Stimulated activated naive CD8-positive, alpha-beta T cell treated with anti-CD3 and anti-CD28 coated beads, Interleukin-15, Interleukin-2, amounts not matched to agents 100 ng/mL and 50 ng/mL, for 24 hours (primary cell): ENCODE data around the gene NUDT14.

Source experiments
- H3K27ac Mint-ChIP-seq: one replicate; pipeline ENCODE4 v1.8.0; 2021; ENCODE audit warnings: mild to moderate bottlenecking, mixed read lengths
- H3K27me3 Mint-ChIP-seq: one replicate; pipeline ENCODE4 v1.8.0; 2021; ENCODE audit warnings: mixed read lengths
- H3K36me3 Mint-ChIP-seq: one replicate; pipeline ENCODE4 v1.8.0; 2021; ENCODE audit warnings: low read depth, mixed read lengths
- H3K4me1 Mint-ChIP-seq: one replicate; pipeline ENCODE4 v1.8.0; 2021; ENCODE audit warnings: low read depth, mixed read lengths
- H3K4me3 Mint-ChIP-seq: one replicate; pipeline ENCODE4 v1.8.0; 2021; ENCODE audit warnings: mild to moderate bottlenecking, mixed read lengths
- H3K9me3 Mint-ChIP-seq: one replicate; pipeline ENCODE4 v1.8.0; 2021; ENCODE audit warnings: mixed read lengths

Gene NUDT14

DNA sequence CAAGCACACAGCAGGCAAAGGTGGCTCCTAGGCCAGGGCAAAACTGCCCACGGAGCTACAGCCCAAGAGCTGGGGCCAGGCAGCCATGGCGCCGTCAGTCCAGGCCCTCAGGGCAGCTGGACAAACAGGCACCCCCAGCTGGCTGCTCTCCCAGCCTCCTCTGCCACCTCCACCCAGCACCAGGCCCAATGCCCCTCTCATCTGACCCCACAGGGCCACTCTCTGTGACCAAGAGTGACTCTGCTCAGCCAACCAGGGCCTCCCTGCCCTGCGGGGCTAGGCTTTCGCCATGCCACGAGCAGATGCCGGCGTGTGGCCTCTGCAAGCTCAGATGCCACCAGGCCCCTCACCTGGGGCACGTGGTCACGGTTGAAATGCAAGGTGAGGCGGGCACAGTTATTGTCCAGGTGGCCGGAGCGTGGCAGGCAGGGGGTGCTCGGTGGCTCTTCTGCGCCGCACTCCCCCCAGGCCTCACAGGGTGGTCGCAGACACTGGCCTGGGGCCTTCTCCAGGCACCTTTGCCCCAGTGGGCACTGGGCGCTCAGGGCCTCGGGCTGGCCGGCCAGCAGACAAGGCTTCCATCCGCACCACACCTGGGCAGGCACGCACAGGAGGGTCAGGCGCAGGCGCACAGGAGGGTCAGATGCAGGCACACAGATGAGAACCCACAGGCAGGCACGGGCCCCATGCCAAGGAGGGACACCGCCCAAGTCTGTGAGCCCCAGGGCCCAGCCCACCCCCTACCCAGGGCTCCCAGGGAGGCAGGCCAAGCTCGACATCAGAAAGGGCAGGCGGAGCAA lies 35.5 kb downstream of the NUDT14 start:
- no peak overlapping the region for H3K27ac Mint-ChIP-seq
- no peaks in the 10 kb centered on the region for H3K27me3 Mint-ChIP-seq
- no peaks in the 10 kb centered on the region for H3K36me3 Mint-ChIP-seq
- H3K9me3 Mint-ChIP-seq = no peaks in the 10 kb centered on the region
- no peaks in the 10 kb centered on the region for H3K4me1 Mint-ChIP-seq
- no peak overlapping the region for H3K4me3 Mint-ChIP-seq

DNA sequence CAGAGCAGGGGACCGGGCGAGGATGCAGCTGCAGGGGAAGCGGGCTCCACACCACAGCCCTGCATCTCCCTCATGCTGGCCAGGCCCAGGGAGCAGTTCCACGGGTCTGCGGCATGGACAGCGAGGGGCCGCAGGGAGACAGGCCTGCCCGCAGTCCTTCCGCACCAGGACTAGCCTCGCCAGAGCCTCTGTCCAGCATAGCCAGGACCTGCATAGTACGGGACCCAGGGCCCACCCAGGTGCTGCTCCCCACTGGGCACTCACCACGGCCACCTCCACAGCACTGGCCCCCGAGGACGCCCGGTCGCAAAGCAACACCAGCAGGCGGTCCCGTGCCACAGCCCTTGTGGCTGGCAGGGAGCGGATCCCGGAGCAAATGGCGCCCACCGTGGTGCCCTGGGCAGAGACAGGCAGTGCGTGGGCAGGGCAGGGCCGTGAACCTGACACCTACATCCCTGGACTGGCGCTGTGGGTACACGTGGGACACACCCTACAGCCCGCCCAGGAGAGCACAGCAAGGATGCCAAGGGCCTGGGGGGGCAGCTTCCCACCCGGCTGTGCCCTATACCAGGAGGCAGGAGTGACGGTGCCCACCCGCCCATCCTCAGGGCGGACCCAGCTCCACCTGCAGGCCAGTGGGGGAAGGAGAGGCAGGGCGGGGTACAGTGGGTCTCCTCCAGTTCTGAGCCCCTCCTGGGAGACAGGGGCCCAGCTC lies 36.3 kb downstream of the NUDT14 start:
- Mint-ChIP-seq H3K9me3 (no peaks in the 10 kb centered on the region), H3K27me3 (no peaks in the 10 kb centered on the region), H3K4me3 (no peak overlapping the region), H3K27ac (no peak overlapping the region), H3K4me1 (no peaks in the 10 kb centered on the region), H3K36me3 (no peaks in the 10 kb centered on the region)

DNA sequence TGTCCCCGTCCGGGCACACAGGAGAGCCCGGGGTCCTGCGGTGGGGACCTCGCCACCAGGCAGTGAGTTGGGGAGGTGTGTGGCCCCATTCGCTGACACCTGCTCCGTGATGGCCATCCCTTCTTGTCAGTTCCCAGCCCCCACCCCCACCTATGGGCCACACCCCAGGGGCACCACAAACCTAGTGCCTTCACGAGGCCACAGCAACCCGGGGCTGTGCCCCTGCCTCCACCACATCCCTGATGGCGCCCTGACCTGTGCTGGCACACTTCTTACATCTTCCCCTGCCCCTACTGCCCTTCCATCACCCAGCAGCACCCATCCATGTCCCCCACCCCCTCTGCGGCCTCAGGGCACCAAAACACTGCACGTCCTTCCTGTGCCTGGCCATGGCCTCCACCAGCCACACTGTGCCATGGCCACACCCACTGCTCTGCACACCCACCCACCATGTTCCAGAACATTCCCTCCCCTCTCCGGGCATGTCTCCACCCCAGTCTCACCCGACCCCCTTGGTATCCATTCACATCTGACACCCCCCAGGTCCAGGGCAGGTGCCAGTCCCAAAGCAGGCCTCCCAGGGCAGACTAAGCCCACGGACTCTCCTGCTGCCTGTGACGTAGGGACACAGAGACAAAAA lies 37.0 kb downstream of the NUDT14 start:
- Mint-ChIP-seq H3K36me3 (no peaks in the 10 kb centered on the region), H3K9me3 (no peaks in the 10 kb centered on the region), H3K27me3 (no peaks in the 10 kb centered on the region), H3K27ac (no peak overlapping the region), H3K4me3 (no peak overlapping the region), H3K4me1 (no peaks in the 10 kb centered on the region)

DNA sequence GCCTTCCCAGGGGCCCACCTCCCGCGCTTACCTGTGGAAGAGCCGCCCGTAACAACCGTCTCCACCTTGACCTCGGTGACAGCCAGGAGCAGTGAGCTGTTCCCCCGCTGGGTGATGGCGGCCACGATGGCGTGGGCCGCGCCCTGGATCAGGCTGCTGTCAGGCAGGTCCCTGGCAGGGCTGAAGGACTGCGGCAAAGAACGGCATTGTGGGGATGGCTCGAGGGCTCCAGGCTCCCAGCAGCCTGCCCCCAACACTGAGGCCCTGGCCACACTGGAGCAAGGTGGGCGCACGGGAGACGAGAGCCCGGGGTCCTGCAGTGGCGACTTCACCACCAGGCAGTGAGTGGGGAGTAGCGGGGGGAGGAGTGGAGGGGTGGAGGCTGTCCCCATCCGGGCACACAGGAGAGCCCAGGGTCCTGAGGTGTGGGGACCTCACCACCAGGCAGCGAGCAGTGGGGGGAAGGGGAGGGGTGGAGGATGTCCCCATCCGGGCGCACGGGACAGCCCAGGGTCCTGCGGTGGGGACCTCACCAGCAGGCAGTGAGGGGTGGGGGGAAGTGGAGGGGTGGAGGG lies 37.6 kb downstream of the NUDT14 start:
- no peak overlapping the region for H3K4me3 Mint-ChIP-seq
- no peaks in the 10 kb centered on the region for H3K36me3 Mint-ChIP-seq
- H3K27ac Mint-ChIP-seq = no peak overlapping the region
- H3K4me1 Mint-ChIP-seq = no peaks in the 10 kb centered on the region
- H3K9me3 Mint-ChIP-seq = no peaks in the 10 kb centered on the region
- no peaks in the 10 kb centered on the region for H3K27me3 Mint-ChIP-seq

DNA sequence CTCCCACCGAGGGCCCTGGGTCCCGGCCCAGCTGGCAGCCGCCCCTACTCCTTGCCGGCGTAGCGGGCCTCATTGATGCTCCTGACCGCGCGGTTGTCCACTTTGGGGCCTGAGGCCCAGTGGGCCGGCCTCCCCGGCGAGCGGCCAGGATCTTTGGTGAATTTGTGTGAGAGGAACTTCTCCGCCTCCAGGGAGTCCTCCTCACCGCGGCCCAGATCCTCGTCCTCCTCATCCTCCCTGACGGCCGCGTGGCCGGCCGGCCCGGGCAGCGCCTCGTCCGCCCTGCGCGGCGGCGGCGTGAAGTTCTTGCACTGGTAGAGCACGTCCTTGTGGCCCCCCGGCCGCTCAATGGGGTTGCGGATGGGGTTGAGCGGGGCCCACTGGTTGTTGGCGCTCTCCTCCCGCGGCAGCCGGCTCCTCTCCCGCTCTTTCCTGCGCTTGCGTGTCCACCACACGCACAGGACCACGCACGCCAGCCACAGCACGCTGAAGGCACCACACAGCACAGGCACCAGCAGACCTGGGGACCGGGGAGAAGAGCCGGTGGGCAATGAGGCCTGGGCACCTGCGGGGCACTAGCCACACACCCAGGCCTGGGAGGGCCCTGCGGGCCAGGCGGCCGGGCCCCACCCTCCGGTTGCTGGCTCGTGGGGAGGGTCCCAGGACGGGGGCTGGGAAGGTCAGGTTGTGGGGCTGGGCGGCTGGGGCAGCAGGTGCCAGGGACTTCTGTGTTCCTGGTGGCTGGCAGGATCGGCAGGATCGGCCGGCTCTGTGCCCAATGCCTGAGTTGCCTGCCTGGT lies 38.3 kb downstream of the NUDT14 start:
- Mint-ChIP-seq H3K9me3 (no peaks in the 10 kb centered on the region), H3K36me3 (no peaks in the 10 kb centered on the region), H3K27ac (no peak overlapping the region), H3K4me1 (no peaks in the 10 kb centered on the region), H3K27me3 (no peaks in the 10 kb centered on the region), H3K4me3 (no peak overlapping the region)

DNA sequence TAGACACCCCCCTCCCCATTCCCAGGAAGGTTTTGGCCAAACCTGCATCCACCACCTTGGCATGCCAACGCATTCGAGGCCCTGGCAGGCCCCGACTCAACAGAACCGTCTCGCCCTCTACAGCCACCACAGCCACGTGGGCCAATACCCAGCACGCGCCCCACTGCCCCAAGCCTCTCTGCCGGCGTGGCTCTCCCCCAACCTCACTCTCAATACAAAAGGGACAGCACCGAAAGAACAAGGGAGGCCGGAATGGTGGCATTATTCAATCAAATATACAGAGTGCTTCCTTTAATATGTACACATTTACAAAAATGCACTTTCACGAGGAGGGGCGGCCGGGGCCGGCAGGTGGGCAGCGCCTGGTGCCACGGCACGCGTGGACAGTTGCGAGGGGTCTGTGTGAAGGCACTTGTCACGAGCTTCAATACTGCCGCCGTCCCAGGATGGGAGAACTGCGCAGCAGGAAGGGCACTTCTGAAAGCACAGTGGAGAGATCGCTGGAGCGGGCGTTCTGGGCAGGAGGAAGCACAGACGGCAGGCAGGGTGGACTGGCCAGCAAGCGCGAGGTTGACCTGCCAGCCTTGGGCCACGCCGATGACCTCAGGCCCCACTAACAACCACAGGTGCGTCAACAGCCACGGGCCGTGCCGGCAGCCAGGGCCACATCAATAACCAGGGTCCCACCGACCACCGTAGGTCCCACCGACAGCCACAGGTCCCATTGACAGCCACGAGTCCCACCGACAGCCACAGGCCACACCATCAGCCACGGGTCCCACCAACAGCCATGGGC lies 39.4 kb downstream of the NUDT14 start:
- Mint-ChIP-seq H3K4me1 (no peaks in the 10 kb centered on the region), H3K4me3 (no peak overlapping the region), H3K27me3 (no peaks in the 10 kb centered on the region), H3K36me3 (no peaks in the 10 kb centered on the region), H3K27ac (no peak overlapping the region), H3K9me3 (no peaks in the 10 kb centered on the region)

DNA sequence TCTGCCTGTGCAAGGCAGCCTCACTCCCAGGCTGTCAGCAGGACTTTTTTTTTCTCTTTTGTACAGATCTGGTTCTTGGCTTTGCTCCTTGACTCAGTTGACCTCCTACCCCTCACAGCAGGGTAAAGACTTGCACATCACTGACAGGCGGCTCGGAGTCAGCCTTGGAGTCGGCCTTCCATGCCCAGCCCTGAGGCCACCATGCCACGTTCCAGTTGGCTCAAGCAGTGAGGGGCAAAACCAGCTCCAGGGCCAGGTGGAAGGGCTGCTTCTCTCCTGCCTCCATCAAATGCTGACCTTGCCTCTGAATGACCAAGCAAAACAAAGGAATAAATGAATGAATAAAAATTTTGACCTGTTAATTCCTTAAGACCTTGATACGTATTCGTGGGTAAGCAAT lies 40.1 kb downstream of the NUDT14 start:
- H3K4me1 Mint-ChIP-seq = no peaks in the 10 kb centered on the region
- no peaks in the 10 kb centered on the region for H3K36me3 Mint-ChIP-seq
- H3K27me3 Mint-ChIP-seq = no peaks in the 10 kb centered on the region
- no peaks in the 10 kb centered on the region for H3K9me3 Mint-ChIP-seq
- no peak overlapping the region for H3K27ac Mint-ChIP-seq
- no peak overlapping the region for H3K4me3 Mint-ChIP-seq

DNA sequence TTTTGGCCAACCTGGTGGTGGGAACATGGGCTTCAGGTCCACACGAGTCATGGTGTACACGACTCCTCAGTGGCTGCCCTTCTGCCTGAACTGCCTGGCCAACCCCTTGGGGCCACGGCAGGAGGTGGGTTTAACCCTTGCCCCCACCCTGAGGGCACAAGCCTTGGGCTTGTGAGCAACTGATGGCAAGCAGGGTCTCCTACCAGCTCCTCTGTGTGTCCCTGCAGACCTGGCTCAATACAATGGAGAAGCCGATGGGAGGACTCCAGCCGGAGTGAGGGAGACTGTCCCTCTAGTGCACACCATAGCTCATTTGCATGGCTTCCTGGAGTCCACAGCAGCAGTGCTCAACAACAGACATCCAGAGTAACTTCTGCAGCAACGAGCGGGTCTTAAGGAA lies 40.5 kb downstream of the NUDT14 start:
- no peaks in the 10 kb centered on the region for H3K4me1 Mint-ChIP-seq
- no peak overlapping the region for H3K4me3 Mint-ChIP-seq
- H3K27me3 Mint-ChIP-seq = no peaks in the 10 kb centered on the region
- H3K9me3 Mint-ChIP-seq = no peaks in the 10 kb centered on the region
- H3K36me3 Mint-ChIP-seq = no peaks in the 10 kb centered on the region
- H3K27ac Mint-ChIP-seq = no peak overlapping the region

DNA sequence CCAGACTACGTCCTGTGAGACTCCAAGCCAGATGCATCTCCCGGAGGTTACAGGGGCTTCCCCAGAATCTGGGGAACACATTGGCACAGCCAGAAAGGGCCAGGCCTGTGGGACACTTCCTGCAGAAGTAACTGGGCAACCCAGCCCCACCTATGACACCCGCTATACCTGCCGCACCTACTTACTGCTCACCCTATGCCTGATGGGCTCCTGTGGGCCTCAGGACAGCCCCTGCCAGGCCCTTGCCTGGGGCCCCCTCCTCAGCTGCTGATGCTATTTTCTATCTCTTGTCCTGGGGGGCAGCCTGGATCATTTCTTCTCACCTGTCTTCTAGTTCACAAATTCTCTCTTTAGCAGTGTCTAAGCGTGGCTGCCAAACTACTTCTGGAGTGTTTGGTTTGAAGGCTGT lies 41.3 kb downstream of the NUDT14 start:
- Mint-ChIP-seq H3K36me3 (no peaks in the 10 kb centered on the region), H3K9me3 (no peaks in the 10 kb centered on the region), H3K4me3 (no peak overlapping the region), H3K27ac (no peak overlapping the region), H3K4me1 (no peaks in the 10 kb centered on the region), H3K27me3 (no peaks in the 10 kb centered on the region)

DNA sequence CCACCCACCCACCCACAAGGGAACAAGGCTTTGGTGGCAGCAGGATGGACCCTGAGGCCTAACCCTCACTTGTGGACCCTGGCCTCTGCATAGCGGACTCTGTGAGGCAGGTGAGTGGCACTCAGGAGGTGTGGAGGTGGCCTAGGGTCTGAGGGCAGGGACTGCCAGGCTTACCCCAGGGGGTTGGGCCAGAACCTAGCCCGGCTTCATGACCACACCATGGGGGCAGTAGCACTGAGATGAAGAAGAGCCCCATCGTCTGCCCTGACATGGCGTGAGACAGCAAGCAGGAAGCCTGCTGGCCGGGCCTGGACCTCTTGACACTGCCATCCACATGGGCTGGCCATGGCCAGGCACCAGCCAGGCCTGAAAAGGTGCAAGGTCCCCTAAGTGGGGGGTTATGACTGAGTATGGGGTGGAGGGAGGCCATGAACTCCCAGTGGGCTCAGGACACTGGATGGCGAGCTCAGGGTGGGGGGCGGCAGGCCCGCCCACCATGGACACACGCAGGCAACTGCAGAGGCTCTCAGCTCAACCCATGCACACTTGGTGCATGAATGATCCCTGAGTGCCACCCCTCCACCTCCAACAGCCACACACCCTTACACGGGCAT lies 41.8 kb downstream of the NUDT14 start:
- Mint-ChIP-seq H3K4me1 (no peaks in the 10 kb centered on the region), H3K27me3 (peaks cover 2% of the 10 kb centered on the region), H3K27ac (no peak overlapping the region), H3K4me3 (no peak overlapping the region), H3K36me3 (no peaks in the 10 kb centered on the region), H3K9me3 (no peaks in the 10 kb centered on the region)

DNA sequence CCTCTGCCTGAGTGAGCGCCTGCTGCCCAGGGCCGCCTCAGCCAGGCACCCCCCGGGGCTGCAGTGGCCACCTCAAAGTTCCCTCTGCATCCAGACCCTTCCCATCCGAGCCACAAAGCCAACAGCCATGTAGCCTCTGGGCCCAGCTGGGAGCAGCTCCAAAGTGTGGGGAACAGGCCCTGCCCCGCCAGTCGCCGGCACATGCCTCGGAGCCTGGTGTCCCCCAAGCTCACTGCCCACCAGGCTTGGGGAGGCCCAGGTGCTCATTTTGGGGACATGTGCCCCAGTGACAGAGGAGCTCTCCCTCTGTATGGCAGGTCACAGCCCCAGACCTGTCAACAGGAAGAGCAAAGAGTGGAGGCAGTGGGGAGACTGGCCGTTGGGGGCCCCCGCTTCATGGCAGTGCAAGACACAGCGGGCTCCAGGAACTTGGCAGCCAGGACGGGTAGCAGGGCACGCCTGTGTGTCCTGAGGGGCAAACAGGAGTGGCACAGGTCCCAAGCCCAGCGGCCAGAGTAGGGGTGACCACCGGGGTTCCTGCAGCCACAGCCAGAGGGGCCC lies 42.5 kb downstream of the NUDT14 start:
- no peaks in the 10 kb centered on the region for H3K9me3 Mint-ChIP-seq
- H3K4me3 Mint-ChIP-seq = no peak overlapping the region
- H3K4me1 Mint-ChIP-seq = no peaks in the 10 kb centered on the region
- no peak overlapping the region for H3K27ac Mint-ChIP-seq
- H3K36me3 Mint-ChIP-seq = no peaks in the 10 kb centered on the region
- peaks cover 5% of the 10 kb centered on the region for H3K27me3 Mint-ChIP-seq

DNA sequence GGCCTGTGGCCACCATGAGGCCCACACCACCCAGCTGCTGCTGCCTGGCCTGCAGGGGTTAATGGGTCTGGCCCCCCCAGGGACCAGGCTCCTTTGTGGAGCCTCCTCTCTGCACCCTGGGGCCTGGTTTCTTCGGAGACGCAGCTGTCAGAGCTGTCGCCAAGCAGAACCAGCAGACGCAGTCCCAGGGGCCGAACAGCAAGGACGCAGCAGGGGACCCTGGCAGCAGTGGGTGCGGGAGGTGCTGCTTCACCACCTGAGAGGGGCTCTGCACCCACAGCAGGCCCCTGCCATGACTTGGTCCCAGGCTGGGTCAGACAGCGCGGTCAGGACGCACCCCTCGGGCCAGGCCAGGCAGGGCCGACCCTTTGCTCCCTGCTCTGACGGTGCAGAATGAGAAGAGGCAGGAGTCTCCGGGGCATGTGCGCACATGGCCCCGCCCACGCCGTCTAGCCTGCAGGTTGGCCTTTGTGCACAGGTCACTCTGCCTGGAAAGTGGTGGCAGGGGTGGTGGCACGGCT lies 43.0 kb downstream of the NUDT14 start:
- H3K27ac Mint-ChIP-seq = no peak overlapping the region
- H3K4me1 Mint-ChIP-seq = no peaks in the 10 kb centered on the region
- H3K4me3 Mint-ChIP-seq = no peak overlapping the region
- no peaks in the 10 kb centered on the region for H3K9me3 Mint-ChIP-seq
- peaks cover 10% of the 10 kb centered on the region for H3K27me3 Mint-ChIP-seq
- H3K36me3 Mint-ChIP-seq = no peaks in the 10 kb centered on the region

DNA sequence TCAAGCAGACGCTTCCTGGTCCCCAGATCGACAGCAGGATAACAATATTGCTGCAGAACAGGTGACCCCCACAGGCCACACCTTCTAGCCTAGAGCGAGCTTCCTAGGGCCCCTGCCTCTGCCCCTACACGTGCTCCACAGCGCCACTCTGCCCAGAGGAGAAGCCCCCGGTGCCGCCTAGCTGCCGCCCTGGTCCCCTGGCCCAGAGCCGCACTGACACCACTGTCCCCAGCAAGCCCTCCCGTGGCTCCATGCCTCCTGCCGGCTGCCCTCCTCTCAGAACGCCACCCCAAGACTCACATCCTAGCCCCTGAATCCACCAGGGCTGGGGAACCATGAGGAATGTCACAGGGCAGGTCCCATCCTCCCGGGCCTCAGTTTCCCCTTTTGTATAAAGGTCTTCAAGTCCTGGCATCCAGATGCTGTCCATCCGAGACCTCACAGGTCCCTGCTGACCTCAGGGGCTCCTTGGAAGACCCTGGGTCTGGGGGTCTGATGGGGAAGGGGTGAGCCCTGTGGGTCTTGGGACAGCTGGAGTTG lies 43.6 kb downstream of the NUDT14 start:
- Mint-ChIP-seq H3K27ac (no peak overlapping the region), H3K36me3 (peaks cover 3% of the 10 kb centered on the region), H3K4me3 (no peak overlapping the region), H3K27me3 (peaks cover 10% of the 10 kb centered on the region), H3K9me3 (no peaks in the 10 kb centered on the region), H3K4me1 (no peaks in the 10 kb centered on the region)
